ENCODE results near the gene IMPA2.

DNA sequence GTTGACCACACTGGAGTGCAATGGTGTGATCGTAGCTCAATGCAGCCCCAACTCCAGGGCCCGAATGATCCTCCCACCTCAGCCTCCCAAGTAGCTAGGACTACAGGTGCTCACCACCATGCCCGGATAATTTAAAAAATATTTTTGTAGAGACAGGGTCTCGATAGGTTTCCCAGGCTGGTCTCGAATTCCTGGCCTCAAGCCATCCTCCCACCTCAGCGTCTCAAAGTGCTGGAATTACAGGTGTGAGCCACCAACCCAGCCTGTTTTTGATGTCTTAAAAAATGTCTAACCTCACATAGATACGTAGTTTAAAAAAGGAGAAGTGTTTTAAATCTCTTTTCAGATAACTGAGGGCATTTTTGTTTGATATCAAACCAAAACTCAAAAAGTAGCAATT is 37.6 kb downstream of the IMPA2 start:
- TF ChIP-seq POLR2A (IDR thresholded peaks at IDR 0.05), result no peak
- TF ChIP-seq, protein P1, sequence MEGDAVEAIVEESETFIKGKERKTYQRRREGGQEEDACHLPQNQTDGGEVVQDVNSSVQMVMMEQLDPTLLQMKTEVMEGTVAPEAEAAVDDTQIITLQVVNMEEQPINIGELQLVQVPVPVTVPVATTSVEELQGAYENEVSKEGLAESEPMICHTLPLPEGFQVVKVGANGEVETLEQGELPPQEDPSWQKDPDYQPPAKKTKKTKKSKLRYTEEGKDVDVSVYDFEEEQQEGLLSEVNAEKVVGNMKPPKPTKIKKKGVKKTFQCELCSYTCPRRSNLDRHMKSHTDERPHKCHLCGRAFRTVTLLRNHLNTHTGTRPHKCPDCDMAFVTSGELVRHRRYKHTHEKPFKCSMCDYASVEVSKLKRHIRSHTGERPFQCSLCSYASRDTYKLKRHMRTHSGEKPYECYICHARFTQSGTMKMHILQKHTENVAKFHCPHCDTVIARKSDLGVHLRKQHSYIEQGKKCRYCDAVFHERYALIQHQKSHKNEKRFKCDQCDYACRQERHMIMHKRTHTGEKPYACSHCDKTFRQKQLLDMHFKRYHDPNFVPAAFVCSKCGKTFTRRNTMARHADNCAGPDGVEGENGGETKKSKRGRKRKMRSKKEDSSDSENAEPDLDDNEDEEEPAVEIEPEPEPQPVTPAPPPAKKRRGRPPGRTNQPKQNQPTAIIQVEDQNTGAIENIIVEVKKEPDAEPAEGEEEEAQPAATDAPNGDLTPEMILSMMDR (IDR thresholded peaks at IDR 0.05), result no peak

Data from testis (tissue), 2 donors.